IPS DF 6.9 (cell line): ENCODE results near the gene GPR89A.
"Not testable (repeated sequence)": the region's sequence is repeated elsewhere in the genome, so short reads cannot be mapped to it uniquely, and the experiment has no call there.

Experiments used
- DNase-seq: peaks from one replicate; pipeline ENCODE4 v3.0.0-alpha.2; 2013; ENCODE audit warnings: low read depth, low spot score
- H3K27ac ChIP-seq: one replicate; pipeline ENCODE4 v1.5.1; 2013; ENCODE audit warnings: low read length, control low read depth
- H3K27me3 ChIP-seq: 2 replicates; pipeline ENCODE4 v1.6.1; 2013; ENCODE audit warnings: mild to moderate bottlenecking, low read length; ENCODE audit not compliant: control insufficient read depth, insufficient read depth
- H3K36me3 ChIP-seq: 2 replicates; pipeline ENCODE4 v1.6.1; 2013; ENCODE audit warnings: low read length; ENCODE audit not compliant: control insufficient read depth, insufficient read depth
- H3K4me1 ChIP-seq: 2 replicates; pipeline ENCODE4 v1.6.1; 2013; ENCODE audit warnings: low read length; ENCODE audit not compliant: control insufficient read depth, insufficient read depth
- H3K4me3 ChIP-seq: 2 replicates; pipeline ENCODE4 v1.5.1; 2013; ENCODE audit warnings: mild to moderate bottlenecking, low read length
- H3K9me3 ChIP-seq: 2 replicates; pipeline ENCODE4 v1.6.1; 2013; ENCODE audit warnings: low read length, inconsistent platforms; ENCODE audit not compliant: control insufficient read depth, insufficient read depth
- WGBS: extraction: QIAGEN DNeasy Blood & Tissue Kit; methylation state at CpG from one replicate; pipeline ENCODE4 v1.1.7; 2013; ENCODE audit warnings: mixed read lengths, missing lambda C conversion rate; ENCODE audit not compliant: insufficient read length, insufficient coverage; 5-methylcytosine and 5-hydroxymethylcytosine counted together

The GPR89A gene

DNA sequence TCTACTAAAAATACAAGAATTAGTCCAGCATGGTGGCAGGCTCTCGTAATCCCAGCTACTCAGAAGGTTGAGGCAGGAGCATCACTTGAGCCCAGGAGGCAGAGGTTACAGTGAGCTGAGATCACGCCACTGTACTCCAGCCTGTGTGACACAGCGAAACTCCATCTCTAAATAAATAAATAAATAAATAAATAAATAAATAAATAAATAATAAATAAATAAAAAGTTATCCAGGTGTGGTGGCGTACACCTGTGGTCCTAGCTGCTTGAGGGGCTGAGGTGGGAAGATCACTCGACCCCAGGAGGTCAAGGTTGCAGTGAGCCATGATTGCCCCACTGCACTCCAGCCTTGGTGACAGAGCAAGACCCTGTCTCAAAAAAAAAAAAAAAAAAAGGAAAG, 110.7 kb downstream of the GPR89A start:
- no CpG with 5 or more reads among the region's 5 CpGs for WGBS
- H3K4me3 ChIP-seq, H3K4me1 ChIP-seq, H3K36me3 ChIP-seq, H3K27me3 ChIP-seq, DNase-seq, H3K9me3 ChIP-seq, H3K27ac ChIP-seq: not testable (repeated sequence)

DNA sequence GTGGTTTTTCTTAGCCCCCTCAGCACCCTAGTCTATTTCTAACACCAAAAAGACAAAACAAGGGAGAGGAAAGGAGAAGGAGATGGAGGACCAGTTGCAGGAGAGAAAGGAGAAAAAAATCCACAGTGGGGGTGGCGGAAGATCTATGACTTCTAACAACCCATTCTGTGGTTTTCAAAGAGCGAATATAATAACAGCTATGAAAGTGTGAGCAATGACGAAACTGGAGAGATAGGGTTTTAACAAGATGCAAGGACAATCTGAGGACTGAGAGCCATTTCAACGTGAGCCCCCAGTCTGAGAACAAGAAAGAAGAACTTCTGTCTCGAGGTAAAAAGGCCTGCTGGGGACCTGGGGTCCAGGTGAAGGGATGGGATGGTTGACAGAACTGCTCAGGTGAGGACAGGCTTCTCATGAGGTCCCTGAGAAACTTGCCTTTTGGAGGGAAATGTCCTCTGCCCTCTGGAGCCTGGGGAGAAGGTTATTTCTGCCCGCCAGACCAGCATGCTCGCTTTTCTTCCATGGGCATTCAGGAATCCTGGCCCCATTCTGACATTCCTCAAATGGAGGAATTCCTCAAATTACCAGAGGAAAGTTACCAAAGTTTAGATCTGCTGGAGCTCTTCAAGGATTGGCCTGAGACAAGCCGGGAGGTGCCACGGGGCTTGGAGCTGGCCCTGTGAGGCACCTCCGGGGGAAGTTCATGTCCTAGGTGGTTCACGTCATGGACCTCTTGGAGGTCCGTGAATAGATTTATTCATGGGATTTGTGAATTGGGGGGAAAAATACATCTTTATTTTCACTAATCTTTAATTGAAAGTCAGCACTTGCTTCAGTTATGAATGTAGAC, 111.7 kb downstream of the GPR89A start, which contains the start of gene CD160:
CD160 (plus strand) TSS at position 270 of the 850 bp plus-strand sequence. CDS start 8,829 bp downstream, outside the sequence.
- WGBS: no CpG with 5 or more reads among the region's 12 CpGs
- H3K4me1 ChIP-seq: no peaks in the 10 kb centered on the region
- peaks cover 2% of the 10 kb centered on the region; the same call in 1 of the 2 replicates for H3K27me3 ChIP-seq
- H3K36me3 ChIP-seq: no peaks in the 10 kb centered on the region
- no peak within 1 kb of the TSS for H3K4me3 ChIP-seq
- DNase-seq: no peak
- H3K9me3 ChIP-seq: no peaks in the 10 kb centered on the region
- no peak within 1 kb of the TSS for H3K27ac ChIP-seq
